Measurements from ENCODE around the gene LAMC2. TPM values are rescaled to one million over a fixed set of nuclear protein-coding genes. Genes with fewer than 3 reads are reported as not detected.

Gene LAMC2
- total and polyA plus RNA-seq, 2 donors from 2014 or later = 4.0 to 89.0 TPM

GRCh38 chr1:183235503-183235902 lies 49.4 kb downstream of the LAMC2 start:
- peak overlapping the region in 2 of 3 donors; percentile 44 to 65 for H3K4me3 ChIP-seq (ENCODE audit: low read length in 3 of 3)
- H3K36me3 ChIP-seq (ENCODE audit: control insufficient read depth in 2 of 3, insufficient read depth in 3 of 3, low read length in 3 of 3) = no peaks in the 10 kb centered on the region
- peaks cover 0 to 5% (median 0%) of the 10 kb centered on the region in 3 donors for H3K4me1 ChIP-seq (ENCODE audit: control insufficient read depth in 2 of 3, insufficient read depth in 2 of 3, low read depth in 1 of 3, low read length in 3 of 3)
- DNase-seq (no peak), FAIRE-seq (no peak)
- H3K9ac ChIP-seq (ENCODE audit: low read length in 3 of 3) = peak overlapping the region in 1 of 3 donors; percentile 26
- no peaks in the 10 kb centered on the region for H3K9me3 ChIP-seq (ENCODE audit: control insufficient read depth in 2 of 3, insufficient read depth in 1 of 3, low read length in 3 of 3)
- intact Hi-C loops (cut with DNase I) = loop anchor here (10.0 kb wide), 1 partner anchor 271 kb away; no protein-coding TSS in a partner anchor
- H3K27ac ChIP-seq (ENCODE audit: low read depth in 2 of 2, low read length in 2 of 2) = peak overlapping the region in 1 of 2 donors; percentile 5
- no peaks in the 10 kb centered on the region for H3K27me3 ChIP-seq (ENCODE audit: control insufficient read depth, insufficient read depth, low read length)
- no peak for TF ChIP-seq CTCF (IDR thresholded peaks at IDR 0.05; ENCODE audit: borderline replicate concordance, extremely low read depth, insufficient read depth)

DNA sequence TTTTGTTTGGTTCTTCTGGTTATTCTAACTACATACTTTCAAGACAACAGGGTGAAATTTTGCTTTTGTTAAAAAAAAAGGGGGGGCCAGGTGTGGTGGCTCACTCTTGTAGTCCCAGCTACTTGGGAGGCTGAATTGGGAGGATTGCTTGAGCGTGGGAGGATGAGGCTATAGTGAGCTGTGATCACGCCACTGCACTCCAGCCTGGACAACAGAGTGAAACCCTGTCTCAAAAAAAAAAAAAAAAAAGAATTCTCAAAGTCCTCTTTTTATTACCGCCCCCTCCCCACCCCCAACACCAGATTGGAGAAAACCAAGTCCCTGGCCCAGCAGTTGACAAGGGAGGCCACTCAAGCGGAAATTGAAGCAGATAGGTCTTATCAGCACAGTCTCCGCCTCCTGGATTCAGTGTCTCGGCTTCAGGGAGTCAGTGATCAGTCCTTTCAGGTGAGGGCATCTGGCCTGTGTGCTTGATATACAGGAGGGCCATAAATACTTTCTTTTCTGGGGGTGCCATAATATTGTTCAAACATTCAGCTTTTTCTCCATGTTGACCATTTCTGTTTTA lies 50.2 kb downstream of the LAMC2 start:
- no peak for TF ChIP-seq CTCF (IDR thresholded peaks at IDR 0.05; ENCODE audit: borderline replicate concordance, extremely low read depth, insufficient read depth)
- H3K4me3 ChIP-seq (ENCODE audit: low read length in 3 of 3) = no peak overlapping the region
- H3K27ac ChIP-seq (ENCODE audit: low read depth in 2 of 2, low read length in 2 of 2) = no peak overlapping the region
- no peaks in the 10 kb centered on the region for H3K9me3 ChIP-seq (ENCODE audit: control insufficient read depth in 2 of 3, insufficient read depth in 1 of 3, low read length in 3 of 3)
- H3K27me3 ChIP-seq (ENCODE audit: control insufficient read depth, insufficient read depth, low read length) = no peaks in the 10 kb centered on the region
- FAIRE-seq (no peak), DNase-seq (no peak)
- no peaks in the 10 kb centered on the region for H3K36me3 ChIP-seq (ENCODE audit: control insufficient read depth in 2 of 3, insufficient read depth in 3 of 3, low read length in 3 of 3)
- no peak overlapping the region for H3K9ac ChIP-seq (ENCODE audit: low read length in 3 of 3)
- intact Hi-C loops (cut with DNase I) = loop anchor here (10.0 kb wide), 1 partner anchor 271 kb away; no protein-coding TSS in a partner anchor
- H3K4me1 ChIP-seq (ENCODE audit: control insufficient read depth in 2 of 3, insufficient read depth in 2 of 3, low read depth in 1 of 3, low read length in 3 of 3) = peaks cover 0 to 3% (median 0%) of the 10 kb centered on the region in 3 donors

DNA sequence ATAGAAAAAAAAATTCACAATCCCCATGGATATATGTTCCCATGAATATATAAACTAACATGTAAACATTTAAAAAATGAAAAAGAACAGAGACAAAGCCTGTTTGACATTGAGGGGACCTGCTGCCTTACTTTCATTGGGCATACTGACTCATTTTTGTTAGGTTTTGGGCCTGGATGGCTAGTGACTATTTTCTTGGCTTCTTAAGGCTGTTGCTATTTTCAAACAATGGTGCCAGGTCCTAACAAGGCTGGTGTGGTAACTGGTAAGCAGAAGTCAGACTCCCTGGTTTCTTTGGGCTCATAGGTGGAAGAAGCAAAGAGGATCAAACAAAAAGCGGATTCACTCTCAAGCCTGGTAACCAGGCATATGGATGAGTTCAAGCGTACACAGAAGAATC lies 51.0 kb downstream of the LAMC2 start:
- TF ChIP-seq CTCF (IDR thresholded peaks at IDR 0.05; ENCODE audit: borderline replicate concordance, extremely low read depth, insufficient read depth) = no peak
- DNase-seq = no peak
- Histone ChIP-seq H3K9ac (ENCODE audit: low read length in 3 of 3) (no peak overlapping the region), H3K4me3 (ENCODE audit: low read length in 3 of 3) (no peak overlapping the region), H3K27me3 (ENCODE audit: control insufficient read depth, insufficient read depth, low read length) (no peaks in the 10 kb centered on the region), H3K4me1 (ENCODE audit: control insufficient read depth in 2 of 3, insufficient read depth in 2 of 3, low read depth in 1 of 3, low read length in 3 of 3) (peaks cover 0 to 3% (median 0%) of the 10 kb centered on the region in 3 donors), H3K9me3 (ENCODE audit: control insufficient read depth in 2 of 3, insufficient read depth in 1 of 3, low read length in 3 of 3) (no peaks in the 10 kb centered on the region), H3K36me3 (ENCODE audit: control insufficient read depth in 2 of 3, insufficient read depth in 3 of 3, low read length in 3 of 3) (no peaks in the 10 kb centered on the region), H3K27ac (ENCODE audit: low read depth in 2 of 2, low read length in 2 of 2) (no peak overlapping the region)
- no peak for FAIRE-seq
- intact Hi-C loops (cut with DNase I) = loop anchor here (10.0 kb wide), 1 partner anchor 272 kb away; no protein-coding TSS in a partner anchor
